Fibroblast of gingiva (primary cell): ENCODE results near the gene APIP.

Source experiments
- DNase-seq: peaks from one replicate; pipeline ENCODE4 v3.0.0-alpha.2; 2011; ENCODE audit warnings: low read depth

The APIP gene

GRCh38 chr11:34887260-34887659 lies 28.9 kb downstream of the APIP start:
- no peak for DNase-seq

DNA sequence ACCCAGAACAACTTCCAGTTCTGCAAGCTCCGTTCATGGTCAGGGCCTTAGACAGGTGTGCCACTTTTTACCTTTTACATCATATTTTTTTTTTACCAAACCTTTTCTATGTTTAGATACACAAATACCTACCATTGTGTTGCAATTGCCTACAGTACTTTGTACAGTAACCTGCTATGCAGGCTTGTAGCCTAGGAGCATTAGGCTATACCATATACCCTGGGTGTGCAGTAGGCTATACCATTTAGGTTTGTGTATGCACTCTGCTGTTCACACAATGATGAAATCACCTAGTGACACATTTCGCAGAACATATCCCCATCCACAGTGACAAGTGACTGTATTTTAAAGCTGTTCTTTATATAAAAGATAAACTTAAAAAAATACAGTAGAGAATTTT lies 29.6 kb downstream of the APIP start:
- DNase-seq: no peak

GRCh38 chr11:34881900-34882299 lies 34.3 kb downstream of the APIP start:
- no peak for DNase-seq

DNA sequence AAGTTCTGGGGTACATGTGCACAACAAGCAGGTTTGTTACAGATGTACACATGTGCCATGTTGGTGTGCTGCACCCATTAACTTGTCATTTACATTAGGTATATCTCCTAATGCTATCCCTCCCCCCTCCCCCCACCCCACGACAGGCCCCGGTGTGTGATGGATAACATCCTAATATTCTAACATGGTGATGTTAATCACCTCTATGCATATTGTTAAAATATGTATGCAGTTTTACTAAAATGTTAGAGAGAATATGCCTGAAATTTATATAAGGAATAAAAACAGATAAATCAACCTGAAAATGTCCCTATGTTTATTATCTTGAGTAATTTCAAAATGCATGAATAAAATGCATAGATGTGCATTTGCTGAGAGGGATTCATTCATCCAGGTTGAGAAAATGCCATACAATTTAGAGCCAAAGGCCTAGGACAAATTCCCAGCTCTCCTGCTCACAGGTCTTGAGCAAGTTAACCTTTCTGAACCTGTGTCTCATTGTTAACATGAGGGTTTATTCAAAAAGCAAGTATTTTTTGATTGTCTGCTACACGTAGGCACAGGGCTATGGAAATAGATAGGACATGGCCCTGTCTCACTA lies 38.7 kb downstream of the APIP start:
- no peak for DNase-seq

DNA sequence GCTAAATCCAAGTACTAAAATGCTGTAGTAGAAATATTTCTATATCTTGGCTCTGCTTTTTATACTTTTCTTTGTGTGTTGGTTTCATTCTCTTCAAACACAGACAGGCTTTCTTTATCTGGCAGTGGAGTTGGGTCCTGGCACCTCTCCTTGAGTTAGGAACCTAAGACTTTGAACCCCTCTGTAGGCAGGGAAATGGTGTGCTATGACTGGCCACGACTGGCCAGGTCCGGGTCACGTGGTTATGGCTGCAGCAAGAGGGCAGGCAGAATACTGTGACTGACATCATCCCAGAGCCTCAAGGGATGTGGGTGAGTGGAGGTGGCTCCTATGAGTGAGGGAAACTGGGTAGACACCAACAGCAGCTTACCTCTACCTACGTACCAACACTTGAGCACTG lies 42.0 kb downstream of the APIP start:
- no peak for DNase-seq

- DNase-seq: no peak
These were observed 45.5 kb downstream of the APIP start for GRCh38 chr11:34870548-34871196.

GRCh38 chr11:34869425-34869824 lies 46.8 kb downstream of the APIP start:
- no peak for DNase-seq

- peak; percentile 86 for DNase-seq
These were observed 49.8 kb downstream of the APIP start for GRCh38 chr11:34866375-34866774.

- DNase-seq: no peak
These were observed 50.9 kb downstream of the APIP start for GRCh38 chr11:34865261-34865660.

GRCh38 chr11:34864424-34864823 lies 51.8 kb downstream of the APIP start:
- no peak for DNase-seq

- no peak for DNase-seq
These were observed 53.1 kb downstream of the APIP start for GRCh38 chr11:34863048-34863447.

GRCh38 chr11:34860518-34860917 lies 55.7 kb downstream of the APIP start:
- DNase-seq: no peak

GRCh38 chr11:34860034-34860433 lies 56.1 kb downstream of the APIP start:
- peak; percentile 58 for DNase-seq

DNA sequence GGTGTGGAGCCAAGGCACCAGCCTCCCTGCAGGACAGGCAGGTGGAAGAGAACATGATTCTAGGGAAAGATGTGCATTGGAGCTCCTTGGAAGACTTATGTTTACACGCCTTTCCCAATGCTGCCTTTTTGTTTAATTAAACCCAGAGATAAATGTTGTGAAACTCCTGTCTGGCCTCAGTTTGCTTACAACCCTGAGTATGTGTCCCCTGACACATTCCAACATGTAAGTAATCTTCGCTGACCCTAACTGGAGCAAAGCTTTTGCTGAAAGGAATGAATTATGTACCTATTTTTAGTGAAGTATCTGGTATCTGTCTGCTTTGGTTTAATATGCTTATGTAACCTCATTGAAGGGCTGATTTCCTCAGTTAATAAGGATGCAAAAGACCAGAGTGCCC lies 56.7 kb downstream of the APIP start:
- peak; percentile 47 for DNase-seq

DNA sequence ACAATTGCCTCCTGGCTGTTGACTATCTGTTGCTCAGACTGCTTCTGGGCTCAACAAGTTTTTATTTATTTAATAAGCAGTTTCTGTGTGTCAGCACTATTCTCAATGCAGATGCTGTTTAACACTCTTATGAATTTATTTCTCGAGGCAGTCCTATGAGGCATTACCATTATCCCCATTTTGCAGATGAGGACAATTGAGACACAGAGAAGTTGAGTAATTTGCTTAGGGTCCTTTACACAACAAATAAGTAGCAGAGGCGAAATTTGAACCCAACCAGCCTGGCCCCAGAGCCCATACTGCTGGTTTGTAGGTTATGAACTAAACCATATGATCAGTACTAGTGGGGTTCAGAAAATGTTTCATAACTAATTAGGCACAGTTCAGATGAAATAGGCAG lies 58.7 kb downstream of the APIP start:
- DNase-seq: no peak

- no peak for DNase-seq
These were observed 59.9 kb downstream of the APIP start for GRCh38 chr11:34856251-34856650.

DNA sequence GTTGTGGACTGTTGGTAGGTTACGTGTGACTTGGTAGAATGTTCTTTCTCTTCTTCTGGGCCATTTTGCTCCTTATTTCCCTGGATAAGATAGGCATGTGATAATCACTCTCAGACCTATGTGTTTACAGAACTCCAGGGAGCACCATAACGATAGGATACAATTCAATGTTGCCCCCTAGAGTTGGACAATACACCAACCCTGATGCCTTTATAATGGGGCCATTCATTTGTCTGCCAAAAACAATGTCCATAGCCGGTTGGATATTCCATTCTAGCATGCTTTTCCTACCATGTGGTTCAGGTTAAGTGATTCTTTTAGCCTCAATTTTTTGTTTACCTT lies 60.5 kb downstream of the APIP start:
- no peak for DNase-seq

- DNase-seq: peak; percentile 65
These were observed 61.0 kb downstream of the APIP start for GRCh38 chr11:34855021-34855753.

GRCh38 chr11:34851916-34852315 lies 64.3 kb downstream of the APIP start:
- DNase-seq: no peak

- DNase-seq: no peak
These were observed 65.8 kb downstream of the APIP start for GRCh38 chr11:34850334-34850733.

- DNase-seq: no peak
These were observed 69.7 kb downstream of the APIP start for GRCh38 chr11:34846467-34846866.

DNA sequence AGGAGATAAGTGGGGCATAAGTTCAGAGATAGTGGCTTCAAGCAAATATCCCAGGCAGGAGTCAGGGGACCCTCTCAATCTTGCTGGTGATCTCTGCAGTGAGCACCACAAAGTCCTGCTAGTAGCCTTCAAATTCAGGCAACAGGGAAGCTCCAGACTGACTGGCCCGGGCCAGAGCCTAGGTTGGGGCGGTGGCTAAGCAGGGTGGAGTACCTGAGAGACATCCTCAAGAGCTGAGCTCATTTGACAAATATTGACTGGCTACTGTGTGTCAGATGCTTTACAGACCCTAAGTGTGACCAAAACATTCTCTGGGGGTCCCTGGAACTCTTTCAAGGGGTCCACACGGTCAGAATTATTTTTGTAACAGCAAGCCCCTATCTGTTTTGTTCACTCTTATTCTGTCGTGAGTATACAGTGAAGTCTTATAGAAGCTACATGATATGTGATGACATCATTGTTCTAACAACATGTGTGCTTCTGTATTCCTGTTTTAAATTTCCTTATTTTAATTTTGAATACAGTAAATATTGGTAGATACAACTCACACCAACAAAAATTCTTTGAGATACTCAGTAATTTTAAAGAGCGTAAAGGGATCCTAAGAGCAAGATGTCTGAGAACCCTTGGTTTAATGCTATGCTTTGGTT lies 71.6 kb downstream of the APIP start:
- DNase-seq: no peak

GRCh38 chr11:34843271-34843670 lies 72.9 kb downstream of the APIP start:
- DNase-seq: no peak
